Embryonic facial prominence (tissue), 1 donor: Measurements from ENCODE around the gene SKA1.
"Not testable (repeated sequence)": the region's sequence is repeated elsewhere in the genome, so short reads cannot be mapped to it uniquely, and the experiment has no call there.

Experiments used
- DNase-seq: peaks from one replicate; pipeline ENCODE4 v3.0.0-alpha.2; 2016; ENCODE audit errors: extremely low spot score

The SKA1 gene

GRCh38 chr18:50429207-50429948, 54.5 kb downstream of the SKA1 start:
- DNase-seq, result peak; percentile 29

DNA sequence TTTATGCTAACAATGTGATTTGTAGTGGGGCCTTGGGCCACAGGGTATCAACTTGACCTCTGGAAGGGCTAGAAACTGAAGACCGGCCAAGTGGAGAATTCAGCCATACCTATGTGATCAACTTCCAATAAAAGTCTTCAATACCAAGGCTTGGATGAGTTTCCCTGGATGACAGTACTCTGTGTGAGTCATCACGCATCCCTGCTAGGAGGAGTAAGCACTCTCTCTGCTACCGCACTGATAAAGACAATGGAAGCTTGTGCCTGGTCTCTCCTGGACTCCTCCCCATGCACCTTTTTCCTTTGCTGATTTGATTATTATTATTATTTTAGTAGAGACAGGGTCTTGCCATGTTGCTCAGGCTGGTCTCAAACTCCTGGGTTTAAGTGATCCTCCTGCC, 58.1 kb downstream of the SKA1 start:
- DNase-seq, result no peak

DNA sequence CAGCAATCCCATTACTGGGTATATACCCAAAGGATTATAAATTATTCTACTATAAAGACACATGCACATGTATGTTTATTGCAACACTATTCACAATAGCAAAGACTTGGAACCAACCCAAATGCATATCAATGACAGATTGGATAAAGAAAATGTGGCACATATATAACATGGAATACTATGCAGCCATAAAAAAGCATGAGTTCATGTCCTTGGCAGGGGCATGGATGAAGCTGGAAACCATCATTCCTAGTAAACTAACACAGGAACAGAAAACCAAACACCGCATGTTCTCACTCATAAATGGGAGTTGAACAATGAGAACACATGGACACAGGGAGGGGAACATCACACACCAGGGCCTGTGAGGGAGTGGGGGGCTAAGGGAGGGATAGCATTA, 61.9 kb downstream of the SKA1 start:
- DNase-seq, result not testable (repeated sequence)

DNA sequence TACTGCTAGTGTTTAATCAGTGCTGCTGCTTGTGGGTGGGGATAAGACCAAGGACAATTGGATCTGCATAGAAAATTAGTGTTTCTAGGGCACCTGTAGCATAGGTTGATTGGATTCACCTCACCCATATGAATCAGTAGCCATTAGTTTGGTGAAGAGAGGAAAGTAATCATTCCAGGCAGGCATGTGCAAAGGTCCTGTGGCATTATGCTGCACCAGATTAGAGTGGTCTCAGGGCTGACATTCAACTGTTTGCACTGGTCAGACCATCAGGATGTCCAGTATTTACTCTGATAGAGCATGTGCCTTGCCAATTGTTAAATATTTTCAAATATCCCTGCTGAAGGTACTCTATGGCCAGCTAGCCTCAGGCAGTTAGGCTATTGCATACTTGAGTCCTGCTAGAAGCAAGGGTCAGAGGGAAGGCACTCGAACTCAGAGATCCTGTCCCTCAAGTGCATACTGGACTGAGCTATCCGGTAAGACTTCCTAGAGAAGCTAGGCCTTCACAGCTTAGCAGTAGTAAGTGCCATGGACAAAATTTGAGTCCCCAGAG, 64.7 kb downstream of the SKA1 start:
- DNase-seq, result no peak

GRCh38 chr18:50441016-50441415, 66.2 kb downstream of the SKA1 start:
- no peak for DNase-seq

- DNase-seq, result no peak
These were observed 66.7 kb downstream of the SKA1 start for GRCh38 chr18:50441501-50441900.
